AG09319 (cell line): ENCODE measurements around the gene YKT6.

Experiments
- DNase-seq: peaks from one replicate; pipeline ENCODE4 v3.0.0-alpha.2; 2010; ENCODE audit warnings: low read depth; ENCODE audit errors: extremely low read depth
- CTCF ChIP-seq: IDR thresholded peaks from 2 replicates; pipeline ENCODE4 v1.5.1; 2011; ENCODE audit warnings: low read depth, mild to moderate bottlenecking, inconsistent platforms, low read length, moderate library complexity

Gene YKT6

DNA sequence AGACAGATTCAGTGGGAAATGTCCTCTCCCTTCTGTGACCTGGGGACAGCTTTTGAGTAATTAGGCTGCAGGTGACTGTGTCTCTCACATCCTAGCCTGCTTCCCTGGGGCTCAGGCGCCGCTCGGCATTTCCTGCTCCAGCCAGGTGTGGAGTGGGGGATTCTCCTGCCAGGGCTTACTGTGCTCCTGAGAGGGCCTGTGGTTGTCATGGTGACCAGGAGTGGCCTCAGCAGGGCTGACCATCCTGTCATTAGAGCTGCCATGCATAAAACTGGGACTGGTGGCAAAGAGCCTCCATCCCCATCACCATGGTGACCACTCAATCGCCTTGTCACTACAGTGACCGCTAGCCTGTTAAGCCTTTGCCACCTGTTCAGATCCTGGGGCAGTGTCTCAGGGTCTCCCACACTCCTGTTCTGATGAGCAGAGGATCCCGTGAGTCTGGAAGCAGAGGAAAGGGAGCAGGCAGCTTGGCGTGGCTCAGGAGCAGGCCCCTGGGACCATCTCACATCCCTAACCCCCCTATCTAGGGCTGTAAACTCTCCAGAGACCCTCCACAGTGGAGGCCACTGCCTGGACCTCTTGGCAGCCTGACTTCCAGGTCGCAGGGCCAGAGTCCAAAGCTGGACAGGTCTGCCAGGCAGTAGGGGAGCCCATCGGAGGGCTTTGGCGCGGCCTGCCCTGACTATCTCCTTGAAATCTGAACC lies 11.3 kb upstream of the YKT6 start, which contains the start of gene GCK:
Gene GCK, minus strand, starts transcription at position 154 of the 707 bp plus-strand sequence. CDS start 486 bp downstream, outside the sequence.
- no peak for DNase-seq
- TF ChIP-seq CTCF = no peak

GRCh38 chr7:44189993-44190872 lies 10.5 kb upstream of the YKT6 start:
- TF ChIP-seq CTCF = no peak
- DNase-seq = no peak

DNA sequence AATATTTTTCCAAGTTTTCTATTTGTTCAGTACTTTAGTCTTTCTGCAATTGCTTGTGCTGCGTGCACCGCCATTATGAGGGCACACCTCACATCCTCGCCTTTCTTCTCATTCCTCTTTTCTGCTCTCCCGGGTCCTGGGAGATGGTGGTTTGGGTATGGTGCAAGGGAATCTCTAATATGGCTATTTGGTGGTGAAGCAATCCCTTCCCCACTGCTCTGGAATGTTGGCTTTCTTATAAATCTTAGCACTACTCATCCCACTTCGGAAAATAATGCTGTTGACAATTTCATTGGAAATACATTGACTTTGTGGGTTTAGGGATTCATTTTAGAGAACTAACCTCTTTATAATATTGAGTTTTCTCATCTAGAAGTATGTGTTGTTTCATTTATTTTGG lies 9.6 kb upstream of the YKT6 start:
- DNase-seq = no peak
- no peak for TF ChIP-seq CTCF

GRCh38 chr7:44193011-44193802 lies 7.6 kb upstream of the YKT6 start:
- TF ChIP-seq CTCF = no peak
- DNase-seq = no peak

DNA sequence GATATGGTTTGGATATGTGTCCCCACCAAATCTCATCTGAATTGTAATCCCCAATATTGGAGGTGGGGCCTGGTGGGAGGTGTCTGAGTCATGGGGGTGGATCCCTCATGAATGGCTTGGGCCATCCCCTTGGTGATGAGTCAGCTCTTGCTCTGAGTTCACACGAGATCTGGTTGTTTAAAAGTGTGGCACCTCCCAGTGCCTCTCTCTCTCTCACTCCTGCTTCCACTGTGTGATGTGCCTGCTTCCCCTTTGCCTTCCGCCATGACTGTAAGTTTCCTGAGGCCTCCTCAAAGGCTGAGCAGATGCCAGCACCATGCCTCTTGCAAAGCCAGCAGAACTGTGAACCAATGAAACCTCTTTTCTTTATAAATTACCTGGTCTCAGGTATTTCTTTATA lies 6.7 kb upstream of the YKT6 start:
- TF ChIP-seq CTCF = no peak
- no peak for DNase-seq

- DNase-seq = no peak
- TF ChIP-seq CTCF = no peak
Measured at GRCh38 chr7:44194562-44195145, 6.1 kb upstream of the YKT6 start.
